ENCODE measurements around the gene MAJIN. TPM values are rescaled to one million over a fixed set of nuclear protein-coding genes. Genes with fewer than 3 reads are reported as not detected.

The MAJIN gene
- total RNA-seq, 1 experiment from 2014 or later, result not detected

DNA sequence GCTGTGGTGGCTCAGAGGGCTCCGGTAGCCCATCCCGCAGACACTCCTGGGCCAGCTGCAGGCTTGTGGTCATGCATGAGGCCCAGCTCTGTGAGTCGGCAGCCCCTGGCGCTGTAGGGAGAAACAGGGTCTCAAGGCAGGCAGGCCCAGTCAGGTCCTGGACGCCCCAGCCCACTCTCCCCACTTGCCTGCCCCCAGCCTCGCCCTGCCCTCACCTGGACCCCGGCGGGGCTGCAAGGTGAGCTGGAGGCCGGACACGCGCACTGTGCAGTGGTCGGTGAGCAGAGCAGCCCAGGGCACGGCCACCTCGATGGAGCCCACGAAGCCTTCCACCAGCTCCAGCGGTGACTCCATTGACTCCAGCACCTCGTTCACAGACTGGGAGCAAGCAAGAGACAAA is 57.8 kb downstream of the MAJIN start:
- intact Hi-C loops (cut with micrococcal nuclease; ENCODE audit: unreplicated experiment), result no loop called here
- peaks cover 6% of the 10 kb centered on the region for H3K4me1 ChIP-seq (ENCODE audit: insufficient read depth, low read length, poor library complexity, severe bottlenecking)
- H3K27ac ChIP-seq (ENCODE audit: low read depth, low read length, poor library complexity, severe bottlenecking), result no peak overlapping the region
- no TSS peak for BruUV-seq (replicated peaks)
- H3K9me3 ChIP-seq (ENCODE audit: low read depth, low read length, poor library complexity, severe bottlenecking), result no peaks in the 10 kb centered on the region
- H3K4me3 ChIP-seq (ENCODE audit: low read depth, low read length, poor library complexity, severe bottlenecking), result no peak overlapping the region
- TF ChIP-seq, protein P1, sequence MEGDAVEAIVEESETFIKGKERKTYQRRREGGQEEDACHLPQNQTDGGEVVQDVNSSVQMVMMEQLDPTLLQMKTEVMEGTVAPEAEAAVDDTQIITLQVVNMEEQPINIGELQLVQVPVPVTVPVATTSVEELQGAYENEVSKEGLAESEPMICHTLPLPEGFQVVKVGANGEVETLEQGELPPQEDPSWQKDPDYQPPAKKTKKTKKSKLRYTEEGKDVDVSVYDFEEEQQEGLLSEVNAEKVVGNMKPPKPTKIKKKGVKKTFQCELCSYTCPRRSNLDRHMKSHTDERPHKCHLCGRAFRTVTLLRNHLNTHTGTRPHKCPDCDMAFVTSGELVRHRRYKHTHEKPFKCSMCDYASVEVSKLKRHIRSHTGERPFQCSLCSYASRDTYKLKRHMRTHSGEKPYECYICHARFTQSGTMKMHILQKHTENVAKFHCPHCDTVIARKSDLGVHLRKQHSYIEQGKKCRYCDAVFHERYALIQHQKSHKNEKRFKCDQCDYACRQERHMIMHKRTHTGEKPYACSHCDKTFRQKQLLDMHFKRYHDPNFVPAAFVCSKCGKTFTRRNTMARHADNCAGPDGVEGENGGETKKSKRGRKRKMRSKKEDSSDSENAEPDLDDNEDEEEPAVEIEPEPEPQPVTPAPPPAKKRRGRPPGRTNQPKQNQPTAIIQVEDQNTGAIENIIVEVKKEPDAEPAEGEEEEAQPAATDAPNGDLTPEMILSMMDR (conservative IDR thresholded peaks at IDR 0.05; ENCODE audit: low read depth, low read length), result no peak
- no peak for TF ChIP-seq EZH2 (IDR thresholded peaks at IDR 0.05; ENCODE audit: borderline replicate concordance, low read depth, low read length, poor library complexity, severe bottlenecking)
- CTCF ChIA-PET, result interaction anchor here (0.6 kb wide), 1 partner anchor 181 kb away, joined by 3 read pairs; no protein-coding TSS in a partner anchor
- no peak for DNase-seq (ENCODE audit: low spot score)
- H3K27me3 ChIP-seq (replicated peaks; ENCODE audit: insufficient read depth, low read depth, low read length, poor library complexity), result no peaks in the 10 kb centered on the region
- peaks cover 31% of the 10 kb centered on the region for H3K36me3 ChIP-seq (ENCODE audit: insufficient read depth, low read length, poor library complexity, severe bottlenecking)
- POLR2A ChIA-PET (ENCODE audit: low non-redundant PET), result no interaction called here

DNA sequence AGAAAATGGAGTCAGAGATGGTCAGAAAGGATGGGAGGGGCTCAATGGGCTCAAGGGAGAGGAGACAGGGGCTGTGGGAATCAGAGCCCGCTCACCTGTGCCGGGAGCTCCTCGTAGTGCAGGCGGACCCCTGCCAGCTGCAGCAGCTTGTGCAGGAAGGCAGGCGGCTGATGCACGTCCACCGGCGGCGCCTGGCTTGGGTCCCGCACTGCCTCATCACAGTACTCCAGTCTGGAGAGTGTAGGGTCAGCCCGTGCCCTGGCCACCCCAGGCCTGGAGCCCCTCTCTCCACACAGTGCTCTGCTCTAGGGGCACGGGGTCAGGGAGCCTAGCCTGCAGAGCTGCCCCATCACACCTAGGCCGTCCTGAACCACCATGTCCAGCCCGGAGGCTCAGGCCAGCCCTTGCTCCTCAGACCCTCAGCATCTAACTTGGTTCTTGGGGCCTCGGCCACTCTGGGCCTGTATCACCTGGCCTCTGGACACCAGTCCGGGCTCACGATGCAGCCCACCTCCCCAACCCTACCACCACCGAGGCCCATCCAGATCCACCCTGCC is 58.7 kb downstream of the MAJIN start:
- ChIA-PET POLR2A (ENCODE audit: low non-redundant PET) (no interaction called here), CTCF (no interaction called here)
- no peak for TF ChIP-seq EZH2 (IDR thresholded peaks at IDR 0.05; ENCODE audit: borderline replicate concordance, low read depth, low read length, poor library complexity, severe bottlenecking)
- TF ChIP-seq, protein P1 (conservative IDR thresholded peaks at IDR 0.05; ENCODE audit: low read depth, low read length), result no peak
- no peak overlapping the region for H3K4me3 ChIP-seq (ENCODE audit: low read depth, low read length, poor library complexity, severe bottlenecking)
- DNase-seq (ENCODE audit: low spot score), result no peak
- no peaks in the 10 kb centered on the region for H3K9me3 ChIP-seq (ENCODE audit: low read depth, low read length, poor library complexity, severe bottlenecking)
- H3K27ac ChIP-seq (ENCODE audit: low read depth, low read length, poor library complexity, severe bottlenecking), result no peak overlapping the region
- H3K27me3 ChIP-seq (replicated peaks; ENCODE audit: insufficient read depth, low read depth, low read length, poor library complexity), result no peaks in the 10 kb centered on the region
- peaks cover 6% of the 10 kb centered on the region for H3K4me1 ChIP-seq (ENCODE audit: insufficient read depth, low read length, poor library complexity, severe bottlenecking)
- intact Hi-C loops (cut with micrococcal nuclease; ENCODE audit: unreplicated experiment), result no loop called here
- peaks cover 37% of the 10 kb centered on the region for H3K36me3 ChIP-seq (ENCODE audit: insufficient read depth, low read length, poor library complexity, severe bottlenecking)
- BruUV-seq (replicated peaks), result no TSS peak

DNA sequence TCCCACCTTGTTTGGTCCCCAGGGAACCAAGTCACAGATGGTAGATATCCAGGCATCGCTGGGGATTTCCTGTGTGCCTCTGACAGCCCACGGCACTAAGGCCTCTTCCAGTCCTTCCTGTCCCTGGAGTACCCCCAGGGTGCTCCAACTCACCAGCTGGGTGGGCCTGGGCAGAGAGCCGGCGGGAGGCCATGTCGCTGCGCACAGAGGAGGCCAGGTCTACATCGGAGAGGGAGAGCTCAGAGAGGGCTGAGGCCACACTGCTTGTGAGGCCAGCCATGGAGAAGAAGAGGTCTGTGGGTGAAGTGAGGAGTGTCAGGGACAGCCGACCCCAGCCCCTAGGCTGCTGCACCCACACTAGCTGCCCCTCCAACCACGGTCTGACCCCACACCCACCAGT is 60.2 kb downstream of the MAJIN start:
- H3K4me1 ChIP-seq (ENCODE audit: insufficient read depth, low read length, poor library complexity, severe bottlenecking), result peaks cover 6% of the 10 kb centered on the region
- no peak overlapping the region for H3K27ac ChIP-seq (ENCODE audit: low read depth, low read length, poor library complexity, severe bottlenecking)
- H3K4me3 ChIP-seq (ENCODE audit: low read depth, low read length, poor library complexity, severe bottlenecking), result no peak overlapping the region
- H3K36me3 ChIP-seq (ENCODE audit: insufficient read depth, low read length, poor library complexity, severe bottlenecking), result peaks cover 42% of the 10 kb centered on the region
- no TSS peak for BruUV-seq (replicated peaks)
- H3K9me3 ChIP-seq (ENCODE audit: low read depth, low read length, poor library complexity, severe bottlenecking), result no peaks in the 10 kb centered on the region
- TF ChIP-seq, protein P1 (conservative IDR thresholded peaks at IDR 0.05; ENCODE audit: low read depth, low read length), result no peak
- no peak for TF ChIP-seq EZH2 (IDR thresholded peaks at IDR 0.05; ENCODE audit: borderline replicate concordance, low read depth, low read length, poor library complexity, severe bottlenecking)
- no peaks in the 10 kb centered on the region for H3K27me3 ChIP-seq (replicated peaks; ENCODE audit: insufficient read depth, low read depth, low read length, poor library complexity)
- intact Hi-C loops (cut with micrococcal nuclease; ENCODE audit: unreplicated experiment), result no loop called here
- POLR2A ChIA-PET (ENCODE audit: low non-redundant PET), result no interaction called here
- DNase-seq (ENCODE audit: low spot score), result no peak
- CTCF ChIA-PET, result no interaction called here
